Testis (tissue), 2 donors: ENCODE results near the gene ASB18.

Experiments
- POLR2A ChIP-seq: fragments of 450-650 bp; IDR thresholded peaks from one replicate; pipeline ENCODE4 v1.6.1; 2017; ENCODE audit warnings: antibody characterized with exemption, mild to moderate bottlenecking, moderate library complexity
- TF ChIP-seq, protein P1 (sequence below), 3 experiments: fragments of 450-650 bp in 2 of 3; fragments of 200-600 bp in 1 of 3; sonication (generic) in 1 of 3; IDR thresholded peaks; one replicate each; pipeline ENCODE4 v1.5.1; 2016 to 2019; ENCODE audit warnings: antibody characterized with exemption in 3 of 3, mild to moderate bottlenecking in 2 of 3, moderate library complexity in 1 of 3

DNA sequence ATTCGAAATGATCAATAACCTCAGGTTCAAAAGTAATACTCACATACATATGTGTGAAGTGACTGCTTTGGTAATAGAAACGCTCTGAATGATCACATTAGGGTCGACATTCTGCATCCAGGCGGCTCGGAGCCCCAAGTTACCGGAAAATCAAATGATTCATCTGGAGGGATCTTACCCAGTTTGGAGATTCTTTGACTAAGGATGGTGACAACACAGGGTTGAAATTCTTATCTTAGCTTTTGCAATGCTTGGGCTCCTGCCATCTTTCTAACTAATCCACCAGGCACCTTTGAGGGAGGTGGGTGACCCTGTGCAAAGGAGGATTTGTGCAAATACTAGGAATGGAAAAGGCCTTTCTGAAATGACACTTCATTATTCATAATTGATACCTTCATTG, 106.8 kb downstream of the ASB18 start:
- TF ChIP-seq, protein P1, sequence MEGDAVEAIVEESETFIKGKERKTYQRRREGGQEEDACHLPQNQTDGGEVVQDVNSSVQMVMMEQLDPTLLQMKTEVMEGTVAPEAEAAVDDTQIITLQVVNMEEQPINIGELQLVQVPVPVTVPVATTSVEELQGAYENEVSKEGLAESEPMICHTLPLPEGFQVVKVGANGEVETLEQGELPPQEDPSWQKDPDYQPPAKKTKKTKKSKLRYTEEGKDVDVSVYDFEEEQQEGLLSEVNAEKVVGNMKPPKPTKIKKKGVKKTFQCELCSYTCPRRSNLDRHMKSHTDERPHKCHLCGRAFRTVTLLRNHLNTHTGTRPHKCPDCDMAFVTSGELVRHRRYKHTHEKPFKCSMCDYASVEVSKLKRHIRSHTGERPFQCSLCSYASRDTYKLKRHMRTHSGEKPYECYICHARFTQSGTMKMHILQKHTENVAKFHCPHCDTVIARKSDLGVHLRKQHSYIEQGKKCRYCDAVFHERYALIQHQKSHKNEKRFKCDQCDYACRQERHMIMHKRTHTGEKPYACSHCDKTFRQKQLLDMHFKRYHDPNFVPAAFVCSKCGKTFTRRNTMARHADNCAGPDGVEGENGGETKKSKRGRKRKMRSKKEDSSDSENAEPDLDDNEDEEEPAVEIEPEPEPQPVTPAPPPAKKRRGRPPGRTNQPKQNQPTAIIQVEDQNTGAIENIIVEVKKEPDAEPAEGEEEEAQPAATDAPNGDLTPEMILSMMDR (IDR thresholded peaks at IDR 0.05): no peak
- TF ChIP-seq POLR2A: no peak
